Adipocyte (in vitro differentiated cells): Measurements from ENCODE around the gene KLF16.
A peak's percentile ranks its signal among the peaks of the same experiment; 100 is the strongest.

Experiments used
- DNase-seq: peaks from one replicate; pipeline ENCODE4 v3.0.0-alpha.2; 2015; ENCODE audit warnings: low read depth
- H3K27me3 ChIP-seq: replicated peaks from 2 replicates; pipeline ENCODE4 v1.7.0; 2013; ENCODE audit warnings: mild to moderate bottlenecking, low read length, moderate library complexity; ENCODE audit not compliant: control insufficient read depth, insufficient read depth
- H3K36me3 ChIP-seq: 2 replicates; pipeline ENCODE4 v1.7.0; 2013; ENCODE audit warnings: low read length, mild to moderate bottlenecking, moderate library complexity; ENCODE audit not compliant: control insufficient read depth, insufficient read depth, severe bottlenecking
- H3K4me1 ChIP-seq: 2 replicates; pipeline ENCODE4 v1.7.0; 2013; ENCODE audit warnings: mild to moderate bottlenecking, low read length, moderate library complexity; ENCODE audit not compliant: control insufficient read depth, insufficient read depth
- H3K4me3 ChIP-seq: 2 replicates; pipeline ENCODE4 v1.7.0; 2013; ENCODE audit warnings: mild to moderate bottlenecking, low read length, moderate library complexity
- H3K9ac ChIP-seq: 2 replicates; pipeline ENCODE4 v1.7.0; 2013; ENCODE audit warnings: mild to moderate bottlenecking, low read length, moderate library complexity
- H3K9me3 ChIP-seq: 2 replicates; pipeline ENCODE4 v1.7.0; 2013; ENCODE audit warnings: mild to moderate bottlenecking, low read length, moderate library complexity; ENCODE audit not compliant: control insufficient read depth

The KLF16 gene

GRCh38 chr19:1865172-1866010 is 2.0 kb upstream of the KLF16 start:
- no peak for DNase-seq
- Histone ChIP-seq H3K9me3 (no peaks in the 10 kb centered on the region), H3K27me3 (no peaks in the 10 kb centered on the region), H3K4me3 (peak overlapping the region; percentile 84), H3K9ac (peak overlapping the region; percentile 89), H3K36me3 (no peaks in the 10 kb centered on the region), H3K4me1 (peaks cover 15% of the 10 kb centered on the region)

- DNase-seq = peak; percentile 76
These were observed 1.2 kb upstream of the KLF16 start for GRCh38 chr19:1864480-1865171.

GRCh38 chr19:1863638-1864479 is 480 bp upstream of the KLF16 start:
- H3K27me3 ChIP-seq = no peaks in the 10 kb centered on the region
- peak overlapping the region; percentile 84 for H3K4me3 ChIP-seq
- DNase-seq = peak; percentile 97

More at GRCh38 chr19:1864480-1865171, 1.2 kb upstream of the KLF16 start:
- peak overlapping the region; percentile 89 for H3K9ac ChIP-seq
- no peaks in the 10 kb centered on the region for H3K27me3 ChIP-seq
- no peaks in the 10 kb centered on the region for H3K9me3 ChIP-seq
- H3K4me1 ChIP-seq = peaks cover 18% of the 10 kb centered on the region
- H3K4me3 ChIP-seq = peak overlapping the region; percentile 84
- no peaks in the 10 kb centered on the region for H3K36me3 ChIP-seq

GRCh38 chr19:1862424-1863327 is 703 bp downstream of the KLF16 start:
- Histone ChIP-seq H3K9ac (peak overlapping the region; percentile 83), H3K4me3 (peak overlapping the region; percentile 86), H3K9me3 (no peaks in the 10 kb centered on the region), H3K4me1 (peaks cover 19% of the 10 kb centered on the region), H3K36me3 (no peaks in the 10 kb centered on the region), H3K27me3 (no peaks in the 10 kb centered on the region)
- DNase-seq = peak; percentile 69

More at GRCh38 chr19:1863638-1864479, 480 bp upstream of the KLF16 start:
- peaks cover 18% of the 10 kb centered on the region for H3K4me1 ChIP-seq
- no peaks in the 10 kb centered on the region for H3K36me3 ChIP-seq
- peak overlapping the region; percentile 89 for H3K9ac ChIP-seq
- no peaks in the 10 kb centered on the region for H3K9me3 ChIP-seq

- Histone ChIP-seq H3K9me3 (no peaks in the 10 kb centered on the region), H3K4me1 (peaks cover 24% of the 10 kb centered on the region), H3K36me3 (no peaks in the 10 kb centered on the region), H3K4me3 (peak overlapping the region; percentile 86), H3K27me3 (no peaks in the 10 kb centered on the region), H3K9ac (peak overlapping the region; percentile 83)
- no peak for DNase-seq
These were observed 1.3 kb downstream of the KLF16 start for GRCh38 chr19:1862068-1862423.

GRCh38 chr19:1861599-1862031 is 1.8 kb downstream of the KLF16 start:
- DNase-seq = peak; percentile 52
- Histone ChIP-seq H3K36me3 (no peaks in the 10 kb centered on the region), H3K27me3 (no peaks in the 10 kb centered on the region), H3K4me3 (peak overlapping the region; percentile 86), H3K4me1 (peaks cover 26% of the 10 kb centered on the region), H3K9me3 (no peaks in the 10 kb centered on the region), H3K9ac (peak overlapping the region; percentile 83)

- Histone ChIP-seq H3K4me3 (peak overlapping the region; percentile 86), H3K4me1 (peaks cover 32% of the 10 kb centered on the region), H3K9me3 (no peaks in the 10 kb centered on the region), H3K9ac (peak overlapping the region; percentile 83), H3K36me3 (no peaks in the 10 kb centered on the region), H3K27me3 (no peaks in the 10 kb centered on the region)
- DNase-seq = no peak
These were observed 2.4 kb downstream of the KLF16 start for GRCh38 chr19:1860821-1861598.

- H3K9me3 ChIP-seq = no peaks in the 10 kb centered on the region
- H3K4me3 ChIP-seq = peak overlapping the region; percentile 86
- H3K9ac ChIP-seq = peak overlapping the region; percentile 51
- H3K27me3 ChIP-seq = no peaks in the 10 kb centered on the region
- peak; percentile 90 for DNase-seq
- H3K36me3 ChIP-seq = no peaks in the 10 kb centered on the region
- peaks cover 39% of the 10 kb centered on the region for H3K4me1 ChIP-seq
These were observed 3.2 kb downstream of the KLF16 start for GRCh38 chr19:1860042-1860775.

GRCh38 chr19:1859331-1859781 is 4.0 kb downstream of the KLF16 start:
- Histone ChIP-seq H3K27me3 (no peaks in the 10 kb centered on the region), H3K4me1 (peaks cover 41% of the 10 kb centered on the region), H3K9ac (no peak overlapping the region), H3K36me3 (no peaks in the 10 kb centered on the region), H3K4me3 (no peak overlapping the region), H3K9me3 (no peaks in the 10 kb centered on the region)
- no peak for DNase-seq
